K562 (cell line): Measurements from ENCODE around the gene FRRS1L. TPM values are rescaled to one million over a fixed set of nuclear protein-coding genes. Genes with fewer than 3 reads are reported as not detected.
A peak's percentile ranks its signal among the peaks of the same experiment; 100 is the strongest.

Experiments
- ARID1B ChIP-seq: fragments of 450-650 bp; IDR thresholded peaks from 2 replicates; pipeline ENCODE4 v1.6.1; 2016; ENCODE audit warnings: antibody characterized with exemption, mild to moderate bottlenecking, inconsistent platforms
- CREB1 ChIP-seq, 2 experiments: sonication (generic) in 1 of 2; formaldehyde crosslinking in 1 of 2; IDR thresholded peaks; 2 replicates each; pipeline versions ENCODE4 v1.6.1 to v1.8.0; 2012 to 2022; ENCODE audit warnings: inconsistent platforms in 1 of 2, mild to moderate bottlenecking in 1 of 2, missing genetic modification reagents in 1 of 2, moderate library complexity in 1 of 2
- CREM ChIP-seq: IDR thresholded peaks from 2 replicates; pipeline ENCODE4 v1.6.1; 2014; ENCODE audit warnings: antibody characterized with exemption, low read depth
- DPF2 ChIP-seq: fragments of 450-650 bp; IDR thresholded peaks from 2 replicates; pipeline ENCODE4 v1.6.1; 2016
- EP300 ChIP-seq: IDR thresholded peaks from 2 replicates; pipeline ENCODE4 v1.6.1; 2012; ENCODE audit warnings: low read length, improper control_type of control experiment
- GATAD2B ChIP-seq: fragments of 450-650 bp; IDR thresholded peaks from 2 replicates; pipeline ENCODE4 v1.6.1; 2017; ENCODE audit warnings: mild to moderate bottlenecking, borderline replicate concordance
- HINFP ChIP-seq: fragments of 450-650 bp; conservative IDR thresholded peaks from 2 replicates; pipeline ENCODE4 v1.6.1; 2016; ENCODE audit warnings: missing genetic modification characterization, low read depth, mild to moderate bottlenecking, control low read depth, missing compliant biosample characterization
- KDM1A ChIP-seq, 2 experiments: fragments of 450-650 bp; IDR thresholded peaks; 2 replicates each; pipeline ENCODE4 v1.6.1; 2016; ENCODE audit warnings: mild to moderate bottlenecking in 2 of 2
- MTA2 ChIP-seq: fragments of 450-650 bp; IDR thresholded peaks from 2 replicates; pipeline ENCODE4 v1.6.1; 2016; ENCODE audit warnings: low read depth
- NFIC ChIP-seq: fragments of 450-650 bp; IDR thresholded peaks from 2 replicates; pipeline ENCODE4 v1.6.1; 2017; ENCODE audit warnings: mild to moderate bottlenecking, inconsistent platforms
- NR2C2 ChIP-seq, 2 experiments: fragments of 200-800 bp in 1 of 2; sonication (Bioruptor generic) in 1 of 2; sonication (generic) in 1 of 2; formaldehyde crosslinking in 1 of 2; IDR thresholded peaks; 2 replicates each; pipeline versions ENCODE4 v1.6.1 to v1.8.0; 2016 to 2022; ENCODE audit warnings: mild to moderate bottlenecking in 1 of 2, missing compliant biosample characterization in 1 of 2, missing genetic modification characterization in 1 of 2, missing genetic modification reagents in 1 of 2
- RAD21 ChIP-seq, 2 experiments: fragments of 250-450 bp in 1 of 2; fragments of 450-650 bp in 1 of 2; sonication (Bioruptor Pico) in 1 of 2; formaldehyde crosslinking in 1 of 2; IDR thresholded peaks in 1 of 2; conservative IDR thresholded peaks in 1 of 2; 2 replicates each; pipeline versions ENCODE4 v1.4.0 to v1.8.0; 2020 to 2022; ENCODE audit warnings: mild to moderate bottlenecking in 2 of 2, moderate library complexity in 1 of 2
- STAT5A ChIP-seq: IDR thresholded peaks from 2 replicates; pipeline ENCODE4 v1.6.1; 2012; ENCODE audit warnings: low read length, inconsistent platforms, borderline replicate concordance
- TEAD4 ChIP-seq, 2 experiments: sonication (generic) in 1 of 2; formaldehyde crosslinking in 1 of 2; IDR thresholded peaks; 2 replicates each; pipeline versions ENCODE4 v1.6.1 to v1.8.0; 2012 to 2022; ENCODE audit warnings: borderline replicate concordance in 1 of 2, inconsistent platforms in 1 of 2, low read length in 1 of 2, mild to moderate bottlenecking in 1 of 2, missing genetic modification reagents in 1 of 2
- XRCC3 ChIP-seq: fragments of 450-650 bp; IDR thresholded peaks from 2 replicates; pipeline ENCODE4 v1.6.1; 2017; ENCODE audit warnings: mild to moderate bottlenecking, moderate library complexity
- ZNF639 ChIP-seq, 2 experiments: fragments of 200-800 bp in 1 of 2; sonication (Bioruptor generic) in 1 of 2; sonication (generic) in 1 of 2; formaldehyde crosslinking in 1 of 2; IDR thresholded peaks in 1 of 2; conservative IDR thresholded peaks in 1 of 2; 2 replicates each; pipeline versions ENCODE4 v1.5.0 to v1.6.1; 2016 to 2020; ENCODE audit warnings: missing compliant biosample characterization in 1 of 2, missing genetic modification characterization in 1 of 2, missing genetic modification reagents in 1 of 2
- ZNF778 ChIP-seq: fragments of 450-650 bp; formaldehyde crosslinking; IDR thresholded peaks from 2 replicates; pipeline ENCODE4 v1.4.0; 2020; ENCODE audit warnings: mild to moderate bottlenecking, moderate library complexity
- polyA plus RNA-seq, 8 experiments: library from polyadenylated mRNA; depleted of rRNA in 4 of 8; stranded (reverse) in 5 of 8; unstranded in 3 of 8; fragments of >200 nt; fragmentation: Nextera tagmentation in 2 of 8; fragmentation: Illumina TruSeq in 1 of 8; extraction: Ambion mirVana in 2 of 8; extraction: Trizol in 1 of 8; gene quantifications; 2 replicates each; pipeline versions ENCODE4 v1.2.1 to v1.2.3, GENCODE V29; 2011 to 2014; ENCODE audit warnings: inconsistent platforms in 1 of 8, missing spikeins in 1 of 8
- total RNA-seq, 7 experiments: library from RNA; depleted of rRNA in 6 of 7; stranded (reverse); fragments of >200 nt in 6 of 7; fragmentation: Illumina TruSeq in 2 of 7; extraction: Trizol in 2 of 7; gene quantifications; 2 replicates each; pipeline versions ENCODE4 v1.2.1 to v1.2.3, GENCODE V29; 2011 to 2021; ENCODE audit warnings: low replicate concordance in 1 of 7

Gene FRRS1L
- total and polyA plus RNA-seq, 9 of the 15 experiments (the other 6 are each of a cell fraction or from before 2014, with no cell fraction given): under 0.01 to 0.04 (median 0.03) TPM; not detected in 5

GRCh38 chr9:109132567-109133021, 34.5 kb downstream of the FRRS1L start (continued):
- peak in 1 of 2 experiments; percentile 57; a peak in 2 of 4 replicates for TF ChIP-seq ZNF639 (CRISPR knock-in tag; conservative IDR thresholded peaks at IDR 0.05 in 1 of 2, IDR thresholded peaks at IDR 0.05 in 1 of 2)
- TF ChIP-seq MTA2: peak; percentile 55; the same call in 1 of the 2 replicates
- peak; percentile 62; the same call in 1 of the 2 replicates for TF ChIP-seq GATAD2B
- TF ChIP-seq DPF2: peak; percentile 89
- peak; percentile 89 for TF ChIP-seq TEAD4 (IDR thresholded peaks at IDR 0.05; ENCODE audit: low read length)
- TF ChIP-seq TEAD4 (CRISPR knock-in tag; IDR thresholded peaks at IDR 0.05; ENCODE audit: borderline replicate concordance): no peak
- TF ChIP-seq EP300: peak; percentile 80
- peak; percentile 51; the same call in 1 of the 2 replicates for TF ChIP-seq CREB1 (IDR thresholded peaks at IDR 0.05)
- TF ChIP-seq CREB1 (CRISPR knock-in tag; IDR thresholded peaks at IDR 0.05): no peak
- peak; percentile 76 to 81 for TF ChIP-seq KDM1A (IDR thresholded peaks at IDR 0.05)
- no peak for TF ChIP-seq HINFP (tag)
- TF ChIP-seq RAD21 (CRISPR knock-in tag; conservative IDR thresholded peaks at IDR 0.05 in 1 of 2, IDR thresholded peaks at IDR 0.05 in 1 of 2): peak; percentile 39 to 66; a peak in 3 of 4 replicates
- no peak for TF ChIP-seq ZNF778 (CRISPR knock-in tag)
- TF ChIP-seq XRCC3: no peak
- TF ChIP-seq NR2C2 (CRISPR knock-in tag; IDR thresholded peaks at IDR 0.05): no peak
- peak; percentile 55 for TF ChIP-seq NR2C2 (tag; IDR thresholded peaks at IDR 0.05)
- peak; percentile 53; the same call in 1 of the 2 replicates for TF ChIP-seq CREM
- peak; percentile 39; the same call in 1 of the 2 replicates for TF ChIP-seq STAT5A
- peak; percentile 90 for TF ChIP-seq ARID1B
- peak; percentile 75 for TF ChIP-seq NFIC
